ENCODE measurements around the gene C1orf116.

DNA sequence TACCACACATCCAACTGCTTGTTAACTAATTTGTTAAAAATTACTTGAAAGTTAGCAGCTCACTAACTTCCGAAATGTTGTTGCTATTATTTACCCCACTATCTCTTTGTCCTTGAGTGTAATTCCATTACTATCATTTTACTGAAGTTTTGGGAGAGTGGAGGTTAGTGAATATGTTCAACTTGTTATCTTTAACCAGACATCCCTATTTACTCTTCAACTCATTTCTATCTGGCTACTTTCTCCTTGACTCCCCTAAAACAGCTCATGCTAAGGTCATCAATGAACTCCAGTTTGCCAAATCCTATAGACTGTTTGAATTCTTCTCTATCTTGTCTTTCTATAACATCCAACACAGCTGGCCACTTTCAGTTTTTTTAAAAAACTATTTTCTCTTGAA lies 4.3 kb upstream of the C1orf116 start:
- TF ChIP-seq, protein P1, sequence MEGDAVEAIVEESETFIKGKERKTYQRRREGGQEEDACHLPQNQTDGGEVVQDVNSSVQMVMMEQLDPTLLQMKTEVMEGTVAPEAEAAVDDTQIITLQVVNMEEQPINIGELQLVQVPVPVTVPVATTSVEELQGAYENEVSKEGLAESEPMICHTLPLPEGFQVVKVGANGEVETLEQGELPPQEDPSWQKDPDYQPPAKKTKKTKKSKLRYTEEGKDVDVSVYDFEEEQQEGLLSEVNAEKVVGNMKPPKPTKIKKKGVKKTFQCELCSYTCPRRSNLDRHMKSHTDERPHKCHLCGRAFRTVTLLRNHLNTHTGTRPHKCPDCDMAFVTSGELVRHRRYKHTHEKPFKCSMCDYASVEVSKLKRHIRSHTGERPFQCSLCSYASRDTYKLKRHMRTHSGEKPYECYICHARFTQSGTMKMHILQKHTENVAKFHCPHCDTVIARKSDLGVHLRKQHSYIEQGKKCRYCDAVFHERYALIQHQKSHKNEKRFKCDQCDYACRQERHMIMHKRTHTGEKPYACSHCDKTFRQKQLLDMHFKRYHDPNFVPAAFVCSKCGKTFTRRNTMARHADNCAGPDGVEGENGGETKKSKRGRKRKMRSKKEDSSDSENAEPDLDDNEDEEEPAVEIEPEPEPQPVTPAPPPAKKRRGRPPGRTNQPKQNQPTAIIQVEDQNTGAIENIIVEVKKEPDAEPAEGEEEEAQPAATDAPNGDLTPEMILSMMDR (IDR thresholded peaks at IDR 0.05) = no peak
- TF ChIP-seq POLR2AphosphoS5 (IDR thresholded peaks at IDR 0.05) = no peak
